GM18867 (cell line): ENCODE results near the gene ABHD4.
A peak's percentile ranks its signal among the peaks of the same experiment; 100 is the strongest.
"Not testable (repeated sequence)": the region's sequence is repeated elsewhere in the genome, so short reads cannot be mapped to it uniquely, and the experiment has no call there.

Experiments used
- ATAC-seq: cut with Tn5 transposase; IDR thresholded peaks from one replicate; pipeline ENCODE4 v1.9.1; 2021; ENCODE audit warnings: mild to moderate bottlenecking, moderate library complexity; ENCODE audit not compliant: unreplicated experiment

ABHD4 gene

GRCh38 chr14:22561661-22562579 is 36.2 kb upstream of the ABHD4 start:
- no peak for ATAC-seq

- ATAC-seq = peak; percentile 31
Observed at GRCh38 chr14:22563987-22564386, 34.1 kb upstream of the ABHD4 start.

GRCh38 chr14:22564463-22564862 is 33.6 kb upstream of the ABHD4 start:
- ATAC-seq = no peak

- peak; percentile 45 for ATAC-seq
Observed at GRCh38 chr14:22565391-22565945, 32.6 kb upstream of the ABHD4 start.

- not testable (repeated sequence) for ATAC-seq
Observed at GRCh38 chr14:22566266-22566665, 31.8 kb upstream of the ABHD4 start.

GRCh38 chr14:22566845-22567244 is 31.3 kb upstream of the ABHD4 start:
- ATAC-seq = no peak

- no peak for ATAC-seq
Observed at GRCh38 chr14:22567437-22567836, 30.7 kb upstream of the ABHD4 start.

- no peak for ATAC-seq
Observed at GRCh38 chr14:22569106-22569736, 28.9 kb upstream of the ABHD4 start.

GRCh38 chr14:22569737-22570131 is 28.4 kb upstream of the ABHD4 start:
- ATAC-seq = no peak

- ATAC-seq = peak; percentile 68
Observed at GRCh38 chr14:22570132-22570949, 27.8 kb upstream of the ABHD4 start.

- ATAC-seq = no peak
Observed at GRCh38 chr14:22572562-22573058, 25.5 kb upstream of the ABHD4 start.

- ATAC-seq = no peak
Observed at GRCh38 chr14:22573804-22574203, 24.3 kb upstream of the ABHD4 start.

- no peak for ATAC-seq
Observed at GRCh38 chr14:22577334-22577908, 20.7 kb upstream of the ABHD4 start.

GRCh38 chr14:22579236-22579635 is 18.9 kb upstream of the ABHD4 start:
- ATAC-seq = no peak

GRCh38 chr14:22579881-22580280 is 18.2 kb upstream of the ABHD4 start:
- ATAC-seq = no peak

- no peak for ATAC-seq
Observed at GRCh38 chr14:22580625-22581024, 17.5 kb upstream of the ABHD4 start.

- ATAC-seq = no peak
Observed at GRCh38 chr14:22583994-22584393, 14.1 kb upstream of the ABHD4 start.

GRCh38 chr14:22587247-22587646 is 10.9 kb upstream of the ABHD4 start:
- ATAC-seq = no peak

GRCh38 chr14:22587677-22588422 is 10.2 kb upstream of the ABHD4 start:
- not testable (repeated sequence) for ATAC-seq
